ENCODE results near the gene TIGAR. TPM values are rescaled to one million over a fixed set of nuclear protein-coding genes. Genes with fewer than 3 reads are reported as not detected.

Gene TIGAR
- total RNA-seq, 1 donor, result 20.7 TPM

DNA sequence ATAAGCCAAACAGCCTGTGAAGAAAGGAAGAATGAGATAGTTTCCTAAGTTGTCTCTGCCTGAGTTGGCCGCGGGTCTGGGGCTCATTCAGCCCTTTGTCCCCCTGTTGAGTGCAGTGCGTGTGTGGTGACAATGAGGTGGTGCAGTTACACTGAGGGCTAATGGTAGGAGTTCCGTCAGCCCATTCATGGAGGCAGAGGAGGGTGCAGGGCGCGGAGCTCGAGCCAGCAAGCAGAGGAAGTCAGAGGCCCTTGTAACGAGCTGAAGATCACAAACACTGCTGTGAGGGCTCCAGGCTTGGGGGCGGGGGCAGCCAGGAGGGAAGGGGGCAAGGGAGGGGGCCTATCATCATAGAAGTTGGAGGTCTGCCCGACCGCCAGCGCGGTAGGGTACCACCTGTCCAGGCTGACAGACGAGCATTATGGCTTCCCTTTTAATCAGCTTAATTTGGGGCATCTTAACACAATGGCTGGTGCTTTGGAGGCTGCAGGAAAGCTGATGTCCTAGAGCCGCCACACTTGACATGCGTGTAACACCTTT, 27.0 kb upstream of the TIGAR start:
- TF ChIP-seq, protein P1, sequence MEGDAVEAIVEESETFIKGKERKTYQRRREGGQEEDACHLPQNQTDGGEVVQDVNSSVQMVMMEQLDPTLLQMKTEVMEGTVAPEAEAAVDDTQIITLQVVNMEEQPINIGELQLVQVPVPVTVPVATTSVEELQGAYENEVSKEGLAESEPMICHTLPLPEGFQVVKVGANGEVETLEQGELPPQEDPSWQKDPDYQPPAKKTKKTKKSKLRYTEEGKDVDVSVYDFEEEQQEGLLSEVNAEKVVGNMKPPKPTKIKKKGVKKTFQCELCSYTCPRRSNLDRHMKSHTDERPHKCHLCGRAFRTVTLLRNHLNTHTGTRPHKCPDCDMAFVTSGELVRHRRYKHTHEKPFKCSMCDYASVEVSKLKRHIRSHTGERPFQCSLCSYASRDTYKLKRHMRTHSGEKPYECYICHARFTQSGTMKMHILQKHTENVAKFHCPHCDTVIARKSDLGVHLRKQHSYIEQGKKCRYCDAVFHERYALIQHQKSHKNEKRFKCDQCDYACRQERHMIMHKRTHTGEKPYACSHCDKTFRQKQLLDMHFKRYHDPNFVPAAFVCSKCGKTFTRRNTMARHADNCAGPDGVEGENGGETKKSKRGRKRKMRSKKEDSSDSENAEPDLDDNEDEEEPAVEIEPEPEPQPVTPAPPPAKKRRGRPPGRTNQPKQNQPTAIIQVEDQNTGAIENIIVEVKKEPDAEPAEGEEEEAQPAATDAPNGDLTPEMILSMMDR (IDR thresholded peaks at IDR 0.05; ENCODE audit: insufficient read depth, low read depth, low read length), result no peak
- DNase-seq (ENCODE audit: low read depth), result no peak
- no peak overlapping the region for H3K4me3 ChIP-seq (ENCODE audit: low read depth, low read length)

DNA sequence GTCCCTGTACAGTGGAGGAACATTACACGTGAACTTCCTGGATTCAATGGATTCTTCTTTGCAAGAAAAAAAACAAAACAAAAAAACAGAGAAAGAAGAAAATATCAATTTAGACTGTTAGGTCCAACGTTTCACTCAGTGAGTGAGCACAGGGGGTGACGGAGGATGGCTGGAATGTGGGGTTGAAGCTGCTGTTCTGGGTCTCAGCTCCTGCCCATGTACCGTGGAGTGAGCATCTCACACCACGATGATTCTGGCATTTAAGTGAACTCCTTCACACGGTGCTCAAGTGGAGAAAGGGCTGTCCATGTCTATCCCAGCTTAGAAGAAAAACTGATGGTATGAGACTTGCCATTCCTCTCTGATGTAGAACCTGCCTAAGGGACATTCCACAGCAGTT, 24.3 kb upstream of the TIGAR start:
- DNase-seq (ENCODE audit: low read depth), result no peak
- H3K4me3 ChIP-seq (ENCODE audit: low read depth, low read length), result no peak overlapping the region
- TF ChIP-seq, protein P1 (IDR thresholded peaks at IDR 0.05; ENCODE audit: insufficient read depth, low read depth, low read length), result no peak

DNA sequence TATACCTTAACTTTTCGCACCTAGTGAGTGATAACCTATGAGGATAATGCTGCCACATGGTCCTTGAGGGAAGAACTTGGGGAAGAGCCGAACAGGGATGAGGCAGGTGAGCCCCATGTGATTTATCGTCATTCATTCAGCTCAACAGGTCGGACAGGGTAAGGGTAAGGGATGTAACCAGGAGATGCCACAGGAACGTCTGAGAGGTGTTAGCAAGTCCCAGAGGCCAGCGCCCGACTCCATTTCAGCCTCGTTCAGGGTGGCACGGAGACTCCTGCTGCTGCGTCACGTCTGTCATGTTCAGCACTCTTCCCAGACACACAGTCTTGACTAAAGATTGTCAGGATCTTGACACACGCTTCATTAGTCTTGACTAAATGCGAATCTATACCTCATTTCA, 23.4 kb upstream of the TIGAR start:
- DNase-seq (ENCODE audit: low read depth), result no peak

DNA sequence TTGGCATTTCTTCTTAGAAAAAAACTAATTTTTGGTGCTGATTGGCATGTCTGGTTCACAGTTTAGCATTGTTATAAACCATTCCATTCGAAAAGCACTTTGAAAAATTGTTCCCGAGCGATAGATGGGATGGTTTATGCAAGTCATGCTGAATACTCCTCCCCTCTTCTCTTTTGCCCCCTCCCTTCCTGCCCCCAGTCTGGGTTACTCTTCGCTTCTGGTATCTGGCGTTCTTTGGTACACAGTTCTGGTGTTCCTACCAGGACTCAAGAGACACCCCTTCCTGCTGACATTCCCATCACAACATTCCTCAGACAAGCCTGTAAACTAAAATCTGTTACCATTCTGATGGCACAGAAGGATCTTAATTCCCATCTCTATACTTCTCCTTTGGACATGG, 20.1 kb upstream of the TIGAR start:
- no peak for DNase-seq (ENCODE audit: low read depth)
- TF ChIP-seq, protein P1 (IDR thresholded peaks at IDR 0.05; ENCODE audit: insufficient read depth, low read depth, low read length), result no peak
- H3K4me3 ChIP-seq (ENCODE audit: low read depth, low read length), result no peak overlapping the region

More for the DNA sequence above, 23.4 kb upstream of the TIGAR start:
- TF ChIP-seq, protein P1 (IDR thresholded peaks at IDR 0.05; ENCODE audit: insufficient read depth, low read depth, low read length), result no peak
- H3K4me3 ChIP-seq (ENCODE audit: low read depth, low read length), result no peak overlapping the region

DNA sequence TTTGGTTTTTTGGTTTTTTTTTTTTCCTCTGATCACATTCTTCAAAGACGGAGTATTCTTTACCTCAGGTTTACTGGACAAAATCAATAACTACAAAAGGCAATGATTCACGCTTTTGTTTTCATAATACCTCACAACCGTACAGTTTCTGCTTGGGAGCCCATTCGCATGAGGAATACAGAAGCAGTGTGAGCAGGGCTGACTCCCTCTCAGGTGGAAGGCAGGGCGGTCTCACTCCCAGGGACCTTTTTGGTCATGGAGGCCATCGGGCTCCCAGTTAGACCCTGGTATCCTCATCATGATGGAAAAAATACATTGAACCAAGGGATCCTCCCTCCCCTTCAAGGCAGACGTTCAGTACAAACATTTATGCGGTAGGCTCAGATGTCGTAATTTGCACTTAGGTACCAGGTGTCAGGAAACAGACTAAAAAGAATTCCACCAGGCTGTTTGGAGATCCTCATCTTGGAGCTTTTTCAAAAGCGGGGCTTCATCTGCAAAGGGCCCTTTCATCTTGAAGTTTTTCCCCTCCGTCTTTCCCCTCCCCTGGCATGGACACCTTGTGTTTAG, 19.0 kb upstream of the TIGAR start:
- TF ChIP-seq, protein P1 (IDR thresholded peaks at IDR 0.05; ENCODE audit: insufficient read depth, low read depth, low read length), result no peak
- DNase-seq (ENCODE audit: low read depth), result no peak
- H3K4me3 ChIP-seq (ENCODE audit: low read depth, low read length), result no peak overlapping the region

DNA sequence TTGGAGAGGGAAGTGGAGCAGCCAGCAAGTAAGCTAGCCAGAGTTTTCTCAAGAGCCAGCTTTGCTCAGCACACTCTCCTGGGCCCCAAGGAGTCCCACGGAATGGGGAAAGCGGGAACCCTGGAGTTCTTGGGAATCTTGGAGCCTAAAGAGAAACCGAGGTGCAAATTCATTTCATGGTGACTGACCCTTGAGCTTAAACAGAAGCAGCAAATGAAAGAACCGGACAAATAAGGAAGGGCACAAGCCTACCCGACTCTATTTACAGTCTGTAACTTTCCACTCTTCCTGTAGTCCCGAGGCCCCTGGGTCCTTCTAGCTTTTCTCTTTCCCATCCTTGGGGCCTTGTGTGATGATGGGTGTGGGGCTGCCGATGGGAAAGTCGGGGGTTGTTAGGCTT, 18.1 kb upstream of the TIGAR start:
- no peak overlapping the region for H3K4me3 ChIP-seq (ENCODE audit: low read depth, low read length)
- TF ChIP-seq, protein P1 (IDR thresholded peaks at IDR 0.05; ENCODE audit: insufficient read depth, low read depth, low read length), result no peak
- no peak for DNase-seq (ENCODE audit: low read depth)

DNA sequence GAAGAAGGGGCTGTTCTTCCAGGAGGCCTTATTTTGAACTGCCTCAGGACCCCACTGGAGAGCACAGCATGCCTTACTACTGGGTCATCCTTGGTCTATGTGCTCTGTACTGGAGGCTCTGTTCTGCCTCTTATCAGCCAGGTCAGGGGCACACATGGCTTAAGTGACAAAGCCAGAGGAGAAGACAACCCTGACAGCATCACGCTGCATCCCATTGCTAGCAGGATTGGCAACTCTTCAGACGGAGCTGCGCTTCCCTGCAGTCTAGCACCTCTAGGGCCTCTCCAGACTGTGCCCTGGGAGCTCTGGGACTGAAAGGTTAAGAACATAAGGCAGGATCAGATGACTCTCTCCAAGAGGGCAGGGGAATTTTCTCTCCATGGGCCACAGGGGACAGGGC, 17.3 kb upstream of the TIGAR start:
- H3K4me3 ChIP-seq (ENCODE audit: low read depth, low read length), result no peak overlapping the region
- DNase-seq (ENCODE audit: low read depth), result no peak
- TF ChIP-seq, protein P1 (IDR thresholded peaks at IDR 0.05; ENCODE audit: insufficient read depth, low read depth, low read length), result no peak
